HuH-7 (cell line): ENCODE measurements around the gene PNPLA6.
A peak's percentile ranks its signal among the peaks of the same experiment; 100 is the strongest.
"Not testable (repeated sequence)": the region's sequence is repeated elsewhere in the genome, so short reads cannot be mapped to it uniquely, and the experiment has no call there.

Source experiments
- DNase-seq: peaks from one replicate; pipeline ENCODE4 v3.0.0; 2011; ENCODE audit warnings: low spot score

The PNPLA6 gene

DNA sequence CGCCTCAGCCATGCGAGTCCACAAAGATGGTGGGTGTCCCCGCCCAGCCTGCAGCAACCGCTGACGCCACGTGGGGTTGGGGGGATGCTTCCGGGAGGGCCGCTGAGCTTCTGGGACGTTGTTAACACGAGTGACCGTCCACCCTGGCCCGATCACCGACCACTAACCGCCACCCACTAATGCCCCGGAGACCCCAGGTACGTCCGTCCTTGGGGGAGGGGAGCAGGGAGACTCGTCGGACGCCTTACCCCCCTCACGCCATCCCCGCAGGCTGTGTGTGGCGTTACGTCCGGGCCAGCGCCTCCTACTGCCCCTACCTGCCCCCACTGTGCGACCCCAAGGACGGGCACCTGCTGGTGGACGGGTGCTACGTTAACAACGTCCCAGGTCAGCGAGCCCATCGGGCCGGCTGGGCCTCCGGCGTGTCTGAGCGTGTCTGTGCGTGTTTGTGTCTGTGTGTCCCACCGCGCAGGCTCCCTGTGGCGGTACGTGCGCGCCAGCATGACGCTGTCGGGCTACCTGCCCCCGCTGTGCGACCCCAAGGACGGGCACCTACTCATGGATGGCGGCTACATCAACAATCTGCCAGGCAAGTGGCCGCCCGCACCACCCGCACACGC lies 21.3 kb downstream of the PNPLA6 start:
- no peak for DNase-seq

DNA sequence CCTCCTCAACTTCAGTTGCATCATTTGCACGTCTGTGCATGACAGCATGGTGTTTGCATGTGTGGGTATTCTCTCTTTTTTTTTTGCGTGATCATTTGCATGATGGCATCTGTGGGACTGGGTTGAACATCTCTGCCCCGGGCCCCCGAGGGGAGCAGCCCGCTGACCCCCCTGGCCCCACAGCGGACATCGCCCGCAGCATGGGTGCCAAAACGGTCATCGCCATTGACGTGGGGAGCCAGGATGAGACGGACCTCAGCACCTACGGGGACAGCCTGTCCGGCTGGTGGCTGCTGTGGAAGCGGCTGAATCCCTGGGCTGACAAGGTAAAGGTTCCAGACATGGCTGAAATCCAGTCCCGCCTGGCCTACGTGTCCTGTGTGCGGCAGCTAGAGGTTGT lies 23.1 kb downstream of the PNPLA6 start:
- DNase-seq: no peak

DNA sequence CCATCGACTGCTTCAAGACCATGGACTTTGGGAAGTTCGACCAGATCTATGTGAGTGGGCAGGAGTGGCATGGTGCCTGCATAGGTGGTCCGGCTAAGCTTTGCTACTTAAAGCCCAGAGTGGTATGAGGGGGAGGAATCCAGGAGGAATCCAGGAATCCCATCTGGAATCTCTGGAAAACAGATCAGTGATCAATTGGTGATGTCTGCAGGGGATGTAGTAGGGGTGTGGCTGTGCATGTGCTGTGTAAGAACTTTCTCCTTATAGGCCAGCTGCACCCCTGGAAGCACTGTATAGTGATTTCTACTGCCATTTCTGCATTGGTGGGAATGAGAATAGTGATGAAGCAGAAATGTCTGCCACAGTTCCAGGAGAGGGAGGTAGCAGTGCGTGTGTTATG lies 23.6 kb downstream of the PNPLA6 start:
- no peak for DNase-seq

DNA sequence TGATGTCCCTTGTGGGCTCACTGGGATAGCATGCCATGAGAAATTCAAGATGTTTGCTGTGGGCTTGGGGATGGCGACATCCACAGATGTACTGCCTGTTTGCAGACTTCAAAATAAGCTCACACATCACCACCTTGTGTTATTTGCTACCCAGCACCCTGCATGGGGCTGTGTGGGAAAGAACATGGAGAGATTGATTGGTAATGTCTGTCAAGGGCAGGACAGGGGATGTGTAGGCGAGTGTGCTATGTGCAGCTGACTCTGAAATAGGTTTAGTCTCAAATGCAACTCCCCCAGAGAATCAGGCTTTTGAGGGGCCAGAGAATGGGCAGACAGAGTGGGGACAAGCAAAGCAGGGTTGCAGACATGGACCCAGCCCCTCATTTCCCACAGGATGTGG lies 24.7 kb downstream of the PNPLA6 start:
- no peak for DNase-seq

DNA sequence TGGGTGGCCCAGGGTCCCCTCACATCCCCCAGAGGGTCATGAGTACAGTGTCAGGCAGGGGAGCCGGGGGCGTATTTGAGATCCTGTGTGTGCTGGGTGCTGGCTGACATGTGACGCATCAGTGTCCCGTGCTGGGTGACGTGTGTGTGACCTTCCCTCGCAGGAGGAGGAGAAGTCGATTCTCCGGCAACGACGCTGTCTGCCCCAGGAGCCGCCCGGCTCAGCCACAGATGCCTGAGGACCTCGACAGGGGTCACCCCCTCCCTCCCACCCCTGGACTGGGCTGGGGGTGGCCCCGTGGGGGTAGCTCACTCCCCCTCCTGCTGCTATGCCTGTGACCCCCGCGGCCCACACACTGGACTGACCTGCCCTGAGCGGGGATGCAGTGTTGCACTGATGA lies 25.8 kb downstream of the PNPLA6 start:
- DNase-seq: no peak

DNA sequence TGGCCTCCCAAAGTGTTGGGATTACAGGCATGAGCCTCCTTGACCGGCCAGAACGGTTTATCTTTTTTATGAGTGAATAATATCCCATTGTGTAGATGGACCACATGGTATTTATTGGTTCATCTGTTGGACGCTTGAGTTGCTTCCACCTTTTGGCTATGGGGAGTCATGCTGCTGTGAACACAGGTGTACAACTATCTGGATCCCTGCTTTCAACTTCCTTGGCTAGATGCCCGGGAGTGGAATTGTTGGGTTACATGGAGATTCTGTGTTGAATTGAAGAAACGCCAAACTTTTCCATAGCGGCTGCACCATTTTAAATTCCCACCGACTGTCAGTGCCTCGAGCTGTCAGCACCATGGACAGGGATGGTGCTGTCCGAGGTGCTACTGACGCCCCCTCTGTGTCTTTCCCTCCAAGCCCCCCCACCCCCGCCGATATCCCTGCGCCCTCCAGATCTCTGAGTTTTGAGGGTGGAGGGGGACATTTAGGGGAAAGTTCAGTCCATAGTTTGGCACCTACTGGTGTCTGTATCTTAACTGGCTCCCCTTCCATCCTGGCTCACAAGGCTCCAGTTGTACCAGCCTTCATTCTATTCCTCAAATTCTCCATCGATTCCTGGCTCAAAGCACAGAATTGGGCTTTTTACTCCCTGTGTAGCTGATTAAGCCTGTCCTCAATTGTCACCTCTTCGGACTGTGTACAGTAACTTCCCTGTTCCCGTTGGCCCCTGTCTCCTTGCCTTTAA lies 27.3 kb downstream of the PNPLA6 start:
- no peak for DNase-seq

DNA sequence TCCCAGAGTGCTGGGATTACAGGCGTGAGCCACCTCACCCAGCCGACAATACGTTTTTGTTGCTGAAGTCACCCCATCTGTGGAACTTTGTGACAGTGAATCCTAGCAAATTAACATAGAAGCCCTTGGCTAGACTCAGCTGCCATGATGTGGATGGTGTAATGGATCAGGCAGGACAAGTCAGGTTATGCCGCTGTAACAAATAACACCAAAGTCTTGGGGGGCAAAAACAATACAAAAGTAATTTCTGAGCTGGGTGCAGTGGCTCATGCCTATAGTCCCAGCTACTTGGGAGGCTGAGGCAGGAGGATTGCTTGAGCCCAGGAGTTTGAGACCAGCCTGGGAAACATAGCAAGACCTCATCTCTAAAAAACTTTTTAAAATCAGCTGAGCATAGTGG lies 29.3 kb downstream of the PNPLA6 start:
- no peak for DNase-seq

DNA sequence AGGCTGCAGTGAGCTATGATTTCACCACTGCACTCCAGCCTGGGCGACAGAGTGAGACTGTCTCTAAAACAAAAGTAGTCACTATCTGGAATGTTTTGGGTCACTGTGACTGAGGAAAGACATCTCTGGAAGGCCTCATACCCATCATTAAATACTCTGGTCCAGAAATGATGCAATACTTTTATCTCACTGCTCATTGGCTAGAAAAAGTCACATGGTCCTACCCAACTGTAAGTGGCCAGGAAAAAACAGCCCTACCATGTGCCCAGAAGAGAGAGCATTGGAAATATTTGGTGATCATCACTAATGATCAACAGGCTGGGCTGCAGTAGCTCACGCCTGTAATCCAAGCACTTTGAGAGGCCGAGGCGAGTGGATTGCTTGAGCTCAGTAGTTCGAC lies 29.8 kb downstream of the PNPLA6 start:
- DNase-seq: no peak

DNA sequence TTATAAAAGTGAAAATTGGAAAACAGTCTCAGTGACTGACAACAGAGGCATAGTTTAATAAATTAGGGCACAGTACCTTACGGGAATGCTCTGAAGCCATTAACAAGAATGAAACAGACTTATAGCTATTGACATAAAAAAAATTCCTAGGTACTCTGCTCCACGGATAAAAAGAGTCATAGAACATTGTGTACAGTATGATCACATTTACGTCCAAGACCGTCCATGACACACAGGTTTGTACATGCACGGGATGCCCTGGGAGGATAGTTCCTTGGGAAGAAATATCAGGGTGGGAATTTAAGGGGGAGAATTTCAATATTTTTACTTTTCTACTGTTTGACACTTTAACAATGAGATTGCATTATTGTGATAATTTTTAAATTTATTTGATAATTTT lies 35.2 kb downstream of the PNPLA6 start:
- DNase-seq: no peak

DNA sequence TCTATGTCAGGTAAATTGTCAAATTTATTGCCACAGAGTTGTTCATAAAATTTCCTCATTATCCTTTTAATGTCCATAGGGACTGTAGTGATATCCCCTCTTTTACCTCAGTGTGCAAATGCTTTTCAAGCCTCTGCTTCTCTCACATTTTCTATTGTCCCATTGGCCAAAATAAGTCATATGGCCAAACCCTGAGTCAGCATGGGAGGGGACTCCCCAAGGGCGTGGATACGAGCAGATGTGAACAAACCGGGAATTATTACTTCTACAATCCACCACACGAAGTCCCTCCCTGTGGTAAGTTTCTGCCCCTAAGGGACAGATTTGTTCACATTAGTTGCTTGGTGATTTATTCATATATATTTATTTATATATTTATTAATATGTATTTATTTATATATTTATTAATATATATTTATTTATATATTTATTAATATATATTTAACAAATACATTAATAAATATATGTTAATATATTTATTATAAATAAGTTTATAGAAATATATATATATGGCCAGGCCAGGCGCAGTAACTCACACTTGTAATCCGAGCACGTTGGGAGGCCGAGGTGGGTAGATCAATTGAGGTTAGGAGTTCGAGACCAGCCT lies 40.0 kb downstream of the PNPLA6 start:
- no peak for DNase-seq

DNA sequence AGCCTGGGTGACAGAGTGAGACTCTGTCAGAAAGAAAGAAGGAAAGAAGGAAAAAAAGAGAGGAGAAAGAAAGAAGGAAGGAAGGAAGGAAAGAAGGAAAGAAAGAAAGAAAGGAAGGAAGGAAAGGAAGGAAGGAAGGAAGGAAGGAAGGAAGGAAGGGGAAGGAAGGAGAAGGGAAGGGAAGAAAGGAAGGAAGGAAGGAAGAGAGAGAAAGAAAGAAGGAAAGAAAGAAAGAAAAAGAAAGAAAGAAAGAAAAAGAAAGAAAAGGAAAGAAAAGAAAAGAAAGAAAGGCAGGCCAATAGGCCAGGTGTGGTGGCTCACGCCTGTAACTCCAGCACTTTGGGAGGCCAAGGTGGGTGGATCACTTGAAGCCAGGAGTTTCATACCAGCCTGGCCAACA lies 41.9 kb downstream of the PNPLA6 start:
- DNase-seq: not testable (repeated sequence)

DNA sequence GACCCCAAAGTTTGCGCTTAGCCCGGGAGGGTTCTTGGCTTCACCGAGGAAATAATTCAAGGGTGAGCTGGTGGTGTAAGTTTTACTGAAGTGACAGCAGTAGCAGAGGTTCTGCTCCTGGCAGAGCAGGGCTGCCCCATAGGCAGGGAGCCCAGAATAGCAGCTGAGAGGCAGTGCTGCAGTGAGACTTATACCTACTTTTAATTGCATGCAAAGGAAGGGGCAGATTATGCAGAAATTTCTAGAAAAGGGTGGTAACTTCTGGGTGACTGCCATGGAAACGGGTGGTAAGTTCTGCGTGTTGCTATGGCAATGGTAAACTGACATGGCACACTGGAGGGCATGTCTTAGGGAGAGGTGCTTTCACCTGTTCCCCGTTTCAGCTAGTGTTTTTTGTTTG lies 42.6 kb downstream of the PNPLA6 start:
- no peak for DNase-seq

DNA sequence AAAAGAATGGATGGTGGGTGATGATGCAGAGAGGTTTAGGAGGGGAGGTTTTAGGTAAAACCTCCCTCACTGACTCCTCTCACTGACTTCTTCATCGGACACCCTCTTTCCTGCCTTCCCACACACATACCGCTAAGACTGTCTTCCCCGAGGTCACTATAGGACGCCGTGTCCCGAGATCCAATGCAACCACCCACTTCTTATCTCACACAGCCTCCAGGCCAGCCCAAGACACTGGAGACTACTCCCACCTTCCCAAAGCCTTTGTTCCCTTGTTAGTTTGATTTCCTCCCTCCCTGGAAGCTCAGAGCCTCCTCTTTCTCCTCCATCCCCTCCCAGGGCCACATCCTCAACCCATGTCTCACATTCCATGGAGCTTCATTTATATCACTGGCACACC lies 43.7 kb downstream of the PNPLA6 start:
- DNase-seq: no peak

DNA sequence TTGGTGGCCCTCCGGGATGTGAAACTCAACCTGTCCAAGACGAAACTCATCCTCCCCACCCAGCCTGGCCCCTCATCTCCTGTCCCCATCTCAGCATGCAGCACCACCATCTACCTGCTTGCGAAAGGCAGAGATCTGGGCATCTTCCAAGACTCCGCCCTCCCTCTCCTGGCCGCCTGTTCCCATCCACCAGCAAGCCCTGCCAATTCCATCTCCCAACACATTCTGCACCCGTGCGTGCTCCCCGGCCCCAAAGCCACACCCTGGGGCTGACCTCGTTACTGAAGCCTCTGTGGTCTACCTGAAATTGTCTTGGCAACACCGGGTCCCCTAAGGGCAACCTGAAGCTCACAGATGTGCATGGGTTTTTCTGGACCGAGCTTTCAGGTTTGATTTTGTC lies 46.9 kb downstream of the PNPLA6 start:
- no peak for DNase-seq

DNA sequence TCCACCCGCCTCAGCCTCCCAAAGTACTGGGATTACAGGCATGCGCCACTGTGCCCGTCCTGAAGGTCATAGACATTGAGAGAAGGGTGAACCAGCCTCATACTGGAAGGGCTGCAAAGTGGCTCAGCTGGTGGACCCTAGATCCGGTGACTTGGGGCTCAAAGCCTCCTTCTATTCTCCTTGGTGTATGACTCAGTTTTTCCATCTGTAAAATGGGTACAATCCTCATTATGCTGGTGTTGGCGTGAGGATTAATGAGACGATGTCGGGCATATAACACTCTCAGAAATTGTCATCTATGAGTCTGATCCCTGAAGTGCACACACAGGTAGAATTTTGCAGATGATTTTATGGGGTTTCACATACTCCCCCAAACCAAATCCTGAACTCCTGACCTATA lies 54.3 kb downstream of the PNPLA6 start:
- DNase-seq: no peak

DNA sequence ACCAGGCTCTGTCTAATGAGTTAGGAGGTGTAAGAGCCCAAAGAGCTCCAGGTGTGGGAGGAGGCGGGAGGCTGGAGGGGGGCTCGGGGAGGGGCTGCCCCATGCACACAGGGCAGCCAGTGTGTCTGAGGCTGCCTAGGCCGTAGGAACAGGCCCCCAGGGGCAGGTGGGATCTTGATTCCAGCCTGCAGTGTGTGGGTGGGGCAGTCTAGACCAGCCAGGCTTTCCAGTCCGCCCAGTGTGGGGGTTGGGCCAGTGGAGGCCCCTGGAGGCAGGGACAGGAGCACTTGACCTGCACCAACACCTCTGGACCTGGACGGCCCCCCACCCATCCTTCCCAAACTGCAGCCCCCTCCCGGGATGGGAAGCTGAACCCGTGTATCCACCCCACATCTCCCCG lies 54.7 kb downstream of the PNPLA6 start:
- no peak for DNase-seq

DNA sequence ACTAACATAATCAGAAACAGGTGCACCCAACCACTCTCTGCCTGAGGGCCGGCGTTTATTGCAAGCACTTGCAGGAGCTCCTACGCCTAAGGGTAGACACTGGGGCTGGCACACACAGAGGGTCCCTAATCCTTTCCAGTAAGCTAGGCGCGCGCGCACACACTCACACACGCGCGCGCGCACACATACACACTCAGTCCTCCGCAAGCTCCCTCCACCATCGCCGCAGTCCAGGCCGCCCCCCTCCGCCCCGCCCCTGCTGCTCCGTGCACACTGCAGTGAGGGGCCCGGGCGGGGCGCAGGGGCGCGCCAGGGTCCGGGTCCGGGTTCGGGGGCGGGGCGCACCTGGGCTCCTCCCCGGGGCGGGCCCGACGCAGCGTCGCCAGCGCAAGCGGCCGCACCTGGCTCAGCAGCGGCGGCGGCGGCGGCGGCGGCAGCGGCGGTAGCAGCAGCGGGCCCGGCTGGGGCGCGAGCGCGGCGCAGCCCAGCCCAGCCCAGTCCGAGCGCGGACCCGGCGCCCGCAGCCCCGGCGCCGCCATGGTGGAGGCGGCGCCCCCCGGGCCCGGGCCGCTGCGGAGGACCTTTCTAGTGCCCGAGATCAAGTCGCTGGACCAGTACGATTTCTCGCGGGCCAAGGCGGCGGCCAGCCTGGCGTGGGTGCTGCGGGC lies 60.1 kb downstream of the PNPLA6 start, which contains the start of gene CAMSAP3:
TSS of gene CAMSAP3 (plus strand) at position 398 of the 668 bp plus-strand sequence. CDS start at position 538, 140 bp downstream.
- peak; percentile 75 for DNase-seq

DNA sequence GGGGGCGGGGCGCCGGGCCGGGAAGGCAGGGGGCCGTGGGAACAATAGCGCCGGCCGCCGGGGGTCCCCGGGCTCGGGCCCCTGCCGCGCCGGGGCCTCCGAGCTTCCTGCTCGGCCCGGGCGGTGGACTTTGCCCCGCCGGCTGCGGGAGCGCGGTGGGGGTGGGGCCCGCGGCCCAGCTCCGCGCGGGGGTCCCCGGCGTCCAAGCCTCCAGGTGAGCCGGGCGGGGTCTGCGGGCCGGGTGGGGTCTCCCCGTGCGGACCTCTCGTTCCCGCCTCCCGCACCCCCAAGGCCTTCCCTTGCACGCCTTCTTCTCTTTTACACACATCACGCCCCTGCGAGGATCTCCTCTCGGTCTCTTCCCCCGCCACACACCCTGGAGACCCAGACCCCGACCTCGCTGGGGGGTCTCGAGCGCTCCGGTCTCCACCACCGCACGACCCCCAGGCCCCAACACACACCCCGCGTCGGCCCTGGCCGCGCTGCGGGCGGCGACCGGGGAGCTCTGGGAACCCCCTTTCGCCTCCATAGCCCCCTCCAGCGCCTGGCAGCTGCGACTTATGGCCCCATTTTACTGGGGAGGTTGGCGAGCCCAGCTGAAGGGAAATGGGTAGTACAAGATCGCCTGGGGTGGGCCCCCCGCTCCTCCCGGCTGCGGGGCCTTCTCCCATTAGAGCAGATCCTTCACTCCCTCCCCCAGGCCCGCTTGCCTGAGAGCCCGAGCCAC lies 60.9 kb downstream of the PNPLA6 start:
- no peak for DNase-seq

DNA sequence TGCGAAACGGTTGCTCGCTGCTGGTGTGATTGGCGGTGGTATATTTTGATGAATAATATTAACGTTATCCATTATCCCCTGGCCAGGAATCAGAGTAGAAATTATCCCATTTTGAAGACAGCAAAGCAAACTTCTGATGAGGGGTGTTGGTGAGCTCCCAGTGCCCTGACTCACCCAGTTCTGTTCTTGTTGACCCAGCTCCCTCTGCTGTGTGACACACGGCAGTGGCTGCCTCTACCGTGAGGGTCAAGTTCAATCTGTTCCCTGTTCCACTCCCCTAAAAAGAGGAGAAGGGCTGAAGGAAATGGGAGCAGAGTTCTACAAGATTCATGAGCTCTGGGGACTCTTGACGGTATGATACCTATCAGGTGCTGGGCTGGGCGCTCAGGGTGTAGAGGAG lies 62.2 kb downstream of the PNPLA6 start:
- no peak for DNase-seq

DNA sequence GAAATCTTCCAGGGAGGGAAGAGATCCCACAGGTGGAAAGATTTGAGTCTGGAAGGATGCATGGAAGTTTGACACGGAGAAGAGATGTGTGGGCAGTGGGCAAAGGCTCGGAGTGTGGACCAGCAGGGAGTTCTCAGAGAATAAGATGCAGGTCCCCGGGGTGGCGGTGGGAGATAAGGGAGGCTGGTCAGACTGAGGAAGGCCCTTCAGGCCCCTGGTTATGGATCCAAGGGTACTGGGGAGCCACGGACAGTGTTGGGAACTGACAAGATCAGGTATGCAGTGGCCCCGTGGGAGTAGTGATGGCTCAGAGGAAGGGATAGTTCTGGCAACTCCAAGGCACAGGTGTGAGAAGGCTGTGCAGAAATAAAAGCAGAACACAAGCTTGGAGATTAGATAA lies 62.7 kb downstream of the PNPLA6 start:
- DNase-seq: no peak

DNA sequence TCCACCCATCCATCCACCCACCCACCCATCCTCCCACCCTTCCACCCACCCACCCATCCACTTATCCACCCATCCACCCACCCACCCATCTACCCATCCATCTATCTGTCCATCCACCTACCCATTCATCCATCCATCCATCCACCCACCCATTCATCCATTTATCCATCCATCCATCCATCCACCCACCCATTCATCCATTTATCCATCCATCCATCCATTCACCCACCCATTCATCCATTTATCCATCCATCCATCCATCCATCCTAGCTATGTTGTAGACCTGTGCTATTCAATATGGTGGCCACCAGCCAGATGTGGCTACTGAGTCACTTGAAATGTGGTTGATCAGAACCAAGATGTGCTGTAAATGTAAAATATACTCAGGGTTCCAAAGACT lies 65.2 kb downstream of the PNPLA6 start:
- no peak for DNase-seq

DNA sequence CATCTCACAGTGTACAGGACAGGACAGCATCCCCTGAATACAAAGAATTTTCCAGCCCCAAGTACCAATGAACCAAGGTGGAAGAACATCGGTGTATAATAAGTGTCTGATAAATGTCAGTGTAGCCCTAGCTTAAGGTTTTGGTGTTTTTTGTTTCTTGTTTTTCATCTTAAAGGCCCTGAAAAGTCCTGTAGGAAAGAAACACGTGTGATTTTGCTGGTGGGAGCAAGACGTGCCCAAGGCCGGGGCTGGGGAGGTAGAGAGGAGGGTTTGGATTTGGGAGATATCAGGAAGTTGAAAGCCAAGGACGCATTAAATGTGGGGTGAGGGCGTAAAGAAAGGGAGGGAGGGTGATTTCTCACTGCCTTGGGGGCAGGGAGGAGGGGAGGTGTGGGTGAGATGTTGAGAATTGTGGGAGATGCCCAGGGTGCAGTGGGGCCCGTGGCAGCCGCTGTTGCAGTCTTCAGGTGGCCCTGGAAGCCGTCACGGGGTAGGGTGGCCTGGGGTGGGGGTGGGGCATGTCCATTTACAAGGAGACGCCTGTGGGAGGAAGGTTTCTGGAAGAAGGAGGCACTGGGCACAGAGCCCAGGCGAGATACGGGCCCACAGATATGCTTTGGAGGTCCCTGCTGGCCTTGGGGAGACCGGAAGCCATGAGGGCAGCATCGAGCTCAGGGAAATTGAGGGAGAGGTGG lies 66.9 kb downstream of the PNPLA6 start:
- no peak for DNase-seq
